AG04450 (cell line): ENCODE data around the gene MAPKAPK3. TPM values are rescaled to one million over a fixed set of nuclear protein-coding genes. Genes with fewer than 3 reads are reported as not detected.

ENCODE experiments used
- CTCF ChIA-PET: fragments of 300-600, 350-600 bp; formaldehyde crosslinking; extraction: SDS; loops from one replicate; lab custom pipeline; 2022; ENCODE audit warnings: antibody characterized with exemption, inconsistent platforms; lab: Charles Lee
- POLR2A ChIA-PET: fragments of 350-600 bp; formaldehyde crosslinking; extraction: SDS; loops from one replicate; lab custom pipeline; 2021; ENCODE audit warnings: antibody characterized with exemption, inconsistent platforms; lab: Yijun Ruan, JAX
- DNase-seq: peaks from one replicate; pipeline ENCODE4 v3.0.0-alpha.2; 2011; ENCODE audit warnings: low read depth, low spot score
- H3K27ac ChIP-seq: one replicate; pipeline ENCODE4 v1.5.1; 2012; ENCODE audit warnings: low read depth, low read length, control low read depth
- H3K27me3 ChIP-seq: one replicate; pipeline ENCODE4 v1.6.0; 2012; ENCODE audit warnings: low read length; ENCODE audit not compliant: control insufficient read depth, insufficient read depth
- H3K4me3 ChIP-seq: 2 replicates; pipeline ENCODE4 v1.5.1; 2011; ENCODE audit warnings: mild to moderate bottlenecking, low read depth, low read length, control low read depth
- H3K9me3 ChIP-seq: 2 replicates; pipeline ENCODE4 v1.5.1; 2012; ENCODE audit warnings: low read length; ENCODE audit not compliant: control insufficient read depth, insufficient read depth
- CTCF ChIP-seq: IDR thresholded peaks from 2 replicates; pipeline ENCODE4 v1.5.1; 2011; ENCODE audit warnings: low read depth, low read length, control low read depth, inconsistent platforms
- polyA plus RNA-seq: library from polyadenylated mRNA; depleted of rRNA; stranded (reverse); fragments of >200 nt; gene quantifications from 2 replicates; pipeline ENCODE4 v1.2.3, GENCODE V29; 2011; rRNA removed
- small RNA-seq: library from RNA; depleted of rRNA; stranded (forward); fragments of <200 nt; gene quantifications from one replicate; pipeline ENCODE3, GENCODE V24; 2012; ENCODE audit warnings: low read depth; ENCODE audit not compliant: insufficient read length

The MAPKAPK3 gene
- polyA plus RNA-seq, 1 experiment = 35.7 TPM

DNA sequence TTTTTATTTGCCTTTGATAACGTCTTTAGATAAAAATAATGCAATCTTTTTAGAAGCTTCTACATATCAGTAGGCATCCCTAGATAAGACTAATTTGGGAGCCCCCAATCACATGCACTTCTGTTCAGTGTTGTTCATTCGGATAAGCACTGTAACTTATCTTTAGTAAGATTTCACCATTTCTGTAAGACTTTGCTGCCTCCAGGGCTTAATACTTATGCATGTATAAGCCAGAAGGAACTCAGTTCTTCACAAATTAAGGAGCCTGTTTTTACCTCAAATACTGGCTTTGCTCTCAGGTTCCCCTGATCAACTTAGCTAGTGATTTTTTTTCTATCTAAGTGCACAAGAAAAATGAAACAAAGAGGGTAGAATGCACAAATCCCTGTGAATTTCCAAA, 78.1 kb downstream of the MAPKAPK3 start:
- CTCF ChIA-PET = no interaction called here
- Histone ChIP-seq H3K9me3 (no peaks in the 10 kb centered on the region), H3K27me3 (no peaks in the 10 kb centered on the region), H3K4me3 (no peak overlapping the region), H3K27ac (no peak overlapping the region)
- DNase-seq = no peak
- POLR2A ChIA-PET = no interaction called here
- TF ChIP-seq CTCF = no peak

- Histone ChIP-seq H3K4me3 (no peak overlapping the region), H3K27me3 (no peaks in the 10 kb centered on the region), H3K9me3 (no peaks in the 10 kb centered on the region), H3K27ac (no peak overlapping the region)
- ChIA-PET CTCF (no interaction called here), POLR2A (no interaction called here)
- DNase-seq = no peak
- TF ChIP-seq CTCF = no peak
These were observed 79.3 kb downstream of the MAPKAPK3 start for GRCh38 chr3:50696276-50696675.

- CTCF ChIA-PET = no interaction called here
- Histone ChIP-seq H3K27me3 (no peaks in the 10 kb centered on the region), H3K27ac (no peak overlapping the region), H3K4me3 (no peak overlapping the region), H3K9me3 (no peaks in the 10 kb centered on the region)
- POLR2A ChIA-PET = no interaction called here
- DNase-seq = no peak
- no peak for TF ChIP-seq CTCF
These were observed 81.3 kb downstream of the MAPKAPK3 start for GRCh38 chr3:50698269-50698668.

Small RNAs within 50 kb of the gene (small RNA-seq; reads per million reads assigned to genes)
- gene MIR4787 (not detected), gene PPIAP69 (not detected)

Other genes starting within 250 kb of the MAPKAPK3 start
- gene CACNA2D2, start 113.5 kb upstream of the MAPKAPK3 start, polyA plus RNA-seq = 0.09 TPM in 2 replicates
- 10.0 and 11.7 TPM in 2 replicates for gene C3orf18, start 49.4 kb upstream of the MAPKAPK3 start, polyA plus RNA-seq
- 12.1 and 15.5 TPM in 2 replicates for gene HEMK1, start 47.6 kb upstream of the MAPKAPK3 start, polyA plus RNA-seq
- gene CISH, start 5.4 kb upstream of the MAPKAPK3 start, polyA plus RNA-seq = 2.4 and 4.1 TPM in 2 replicates
- 0.07 and 0.10 TPM in 2 replicates for gene DOCK3, start 57.8 kb downstream of the MAPKAPK3 start, polyA plus RNA-seq